Activated T-helper 2 cell treated with anti-CD3 and anti-CD28 coated beads, Interferon-gamma antibody, Interleukin-2, Interleukin-4, amounts not matched to agents 10 μg/mL and 5 μg/mL and 100 μg/mL, durations not matched to agents 14 hours and 24 hours and 36 hours (primary cell): ENCODE data around the gene NAXD. TPM values are rescaled to one million over a fixed set of nuclear protein-coding genes. Genes with fewer than 3 reads are reported as not detected.

Experiments
- DNase-seq: peaks from one replicate; pipeline ENCODE4 v3.0.0; 2021; ENCODE audit warnings: low spot score
- H3K27ac Mint-ChIP-seq: one replicate; pipeline ENCODE4 v1.8.0; 2021; ENCODE audit warnings: mixed read lengths
- H3K27me3 Mint-ChIP-seq: one replicate; pipeline ENCODE4 v1.8.0; 2021; ENCODE audit warnings: low read depth, mixed read lengths
- H3K36me3 Mint-ChIP-seq: one replicate; pipeline ENCODE4 v1.8.0; 2021; ENCODE audit warnings: low read depth, mixed read lengths
- H3K4me1 Mint-ChIP-seq: one replicate; pipeline ENCODE4 v1.8.0; 2021; ENCODE audit warnings: low read depth, mixed read lengths
- H3K4me3 Mint-ChIP-seq: one replicate; pipeline ENCODE4 v1.8.0; 2021; ENCODE audit warnings: low read depth, mild to moderate bottlenecking, moderate library complexity, mixed read lengths
- H3K9me3 Mint-ChIP-seq: one replicate; pipeline ENCODE4 v1.8.0; 2021; ENCODE audit warnings: mixed read lengths
- intact Hi-C: fragments of 100-400 bp; cut with micrococcal nuclease; formaldehyde crosslinking; loops from one replicate; pipeline ENCODE4 v1.15.1; 2023
- total RNA-seq: library from RNA; stranded (reverse); gene quantifications from 2 replicates; pipeline ENCODE4 v1.2.3, GENCODE V29; 2022

Gene NAXD
- total RNA-seq, 1 donor from 2014 or later = 21.7 TPM

- Mint-ChIP-seq H3K9me3 (no peaks in the 10 kb centered on the region), H3K27me3 (no peaks in the 10 kb centered on the region), H3K4me3 (no peak overlapping the region), H3K36me3 (peaks cover 23% of the 10 kb centered on the region), H3K4me1 (no peaks in the 10 kb centered on the region), H3K27ac (no peak overlapping the region)
- intact Hi-C loops = no loop called here
- DNase-seq = no peak
Measured at GRCh38 chr13:110646442-110647364, 31.4 kb downstream of the NAXD start.

GRCh38 chr13:110647365-110647737 is 32.0 kb downstream of the NAXD start:
- Mint-ChIP-seq H3K27me3 (no peaks in the 10 kb centered on the region), H3K9me3 (no peaks in the 10 kb centered on the region), H3K27ac (no peak overlapping the region), H3K4me1 (no peaks in the 10 kb centered on the region), H3K36me3 (peaks cover 24% of the 10 kb centered on the region), H3K4me3 (no peak overlapping the region)
- intact Hi-C loops = no loop called here
- no peak for DNase-seq

DNA sequence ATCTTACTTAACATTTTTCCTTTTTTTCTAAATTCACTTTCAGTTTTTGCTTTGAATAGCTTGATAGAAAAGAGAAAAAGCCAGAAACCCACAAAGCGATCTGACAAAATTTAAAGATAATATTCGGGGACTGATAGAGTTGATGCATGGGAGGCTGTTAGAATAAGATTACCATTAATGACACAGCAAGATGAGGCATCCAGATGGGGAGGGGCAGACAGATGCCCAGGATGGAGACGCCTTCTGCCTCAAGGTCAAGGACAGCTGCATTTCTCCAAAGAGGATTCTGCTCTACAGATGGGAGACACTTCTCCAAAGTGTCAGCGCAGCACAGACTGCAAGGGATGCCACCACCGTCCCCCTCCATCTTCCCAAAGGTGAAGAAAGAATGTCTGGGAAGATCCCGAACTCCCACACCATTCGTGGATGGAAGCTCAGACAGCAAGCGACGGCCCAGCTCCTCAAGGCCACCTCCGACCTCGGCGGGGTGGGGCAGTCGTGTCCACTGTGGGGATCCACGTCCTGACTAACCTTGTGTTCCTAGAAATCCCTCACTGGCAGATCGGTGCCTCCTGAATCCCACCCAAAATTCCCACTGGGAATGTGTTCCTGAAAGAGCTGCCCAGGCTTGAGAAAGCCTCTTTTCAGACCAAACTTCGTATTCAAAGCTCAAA is 32.9 kb downstream of the NAXD start:
- H3K27me3 Mint-ChIP-seq = no peaks in the 10 kb centered on the region
- H3K9me3 Mint-ChIP-seq = no peaks in the 10 kb centered on the region
- H3K27ac Mint-ChIP-seq = no peak overlapping the region
- no peaks in the 10 kb centered on the region for H3K4me1 Mint-ChIP-seq
- no peak overlapping the region for H3K4me3 Mint-ChIP-seq
- intact Hi-C loops = no loop called here
- peaks cover 19% of the 10 kb centered on the region for H3K36me3 Mint-ChIP-seq
- DNase-seq = no peak

GRCh38 chr13:110648848-110649421 is 33.6 kb downstream of the NAXD start:
- no peak overlapping the region for H3K27ac Mint-ChIP-seq
- H3K36me3 Mint-ChIP-seq = peaks cover 18% of the 10 kb centered on the region

GRCh38 chr13:110649551-110649950 is 34.2 kb downstream of the NAXD start:
- DNase-seq = no peak
- peaks cover 18% of the 10 kb centered on the region for H3K36me3 Mint-ChIP-seq
- H3K27ac Mint-ChIP-seq = no peak overlapping the region
- intact Hi-C loops = no loop called here
- no peak overlapping the region for H3K4me3 Mint-ChIP-seq
- H3K4me1 Mint-ChIP-seq = no peaks in the 10 kb centered on the region
- H3K27me3 Mint-ChIP-seq = no peaks in the 10 kb centered on the region
- no peaks in the 10 kb centered on the region for H3K9me3 Mint-ChIP-seq

More at GRCh38 chr13:110648848-110649421, 33.6 kb downstream of the NAXD start:
- intact Hi-C loops = no loop called here
- Mint-ChIP-seq H3K9me3 (no peaks in the 10 kb centered on the region), H3K4me3 (no peak overlapping the region), H3K27me3 (no peaks in the 10 kb centered on the region), H3K4me1 (no peaks in the 10 kb centered on the region)
- DNase-seq = no peak

DNA sequence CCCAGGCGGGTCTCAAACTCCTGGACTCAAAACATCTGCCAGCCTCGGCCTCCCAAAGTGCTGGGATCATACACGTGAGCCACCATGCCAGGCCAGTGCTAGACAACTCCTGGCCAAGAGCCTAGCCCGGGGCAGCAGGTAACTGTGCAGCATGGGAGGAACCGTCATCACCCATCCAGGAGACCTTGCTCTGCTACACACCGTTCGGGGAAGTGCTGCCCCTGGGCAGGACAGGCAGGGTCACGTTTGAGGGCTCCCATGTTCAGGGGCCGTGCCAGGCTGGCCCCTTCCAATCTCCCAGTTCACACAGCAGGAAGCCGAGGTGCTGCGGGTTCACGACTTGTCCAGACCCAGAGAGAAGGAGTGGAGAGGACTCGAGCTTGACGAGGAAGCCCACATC is 35.1 kb downstream of the NAXD start:
- no peak overlapping the region for H3K4me3 Mint-ChIP-seq
- DNase-seq = no peak
- peaks cover 24% of the 10 kb centered on the region for H3K36me3 Mint-ChIP-seq
- no peaks in the 10 kb centered on the region for H3K4me1 Mint-ChIP-seq
- intact Hi-C loops = no loop called here
- no peaks in the 10 kb centered on the region for H3K27me3 Mint-ChIP-seq
- no peak overlapping the region for H3K27ac Mint-ChIP-seq
- H3K9me3 Mint-ChIP-seq = no peaks in the 10 kb centered on the region

DNA sequence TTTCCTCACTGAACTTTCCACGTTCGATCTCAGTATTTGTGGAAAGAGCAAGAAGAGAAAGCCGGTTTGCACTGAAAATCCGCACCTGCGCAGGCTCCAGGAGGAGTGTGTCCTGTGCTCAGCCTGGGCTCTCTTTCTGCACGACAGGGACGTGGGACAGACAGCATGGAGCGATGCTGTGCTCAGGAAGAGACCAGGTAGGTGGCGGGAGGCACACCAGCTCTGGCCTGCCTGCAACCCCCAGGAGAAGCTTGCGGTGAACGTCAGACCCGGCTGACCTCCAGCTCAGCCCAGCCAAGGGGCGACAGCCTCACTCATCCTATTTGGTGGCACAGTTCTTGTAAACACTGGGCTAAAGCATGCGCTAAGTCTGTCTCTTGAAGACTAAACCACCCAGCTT is 35.9 kb downstream of the NAXD start:
- Mint-ChIP-seq H3K4me3 (no peak overlapping the region), H3K27ac (no peak overlapping the region), H3K27me3 (no peaks in the 10 kb centered on the region), H3K4me1 (peaks cover 2% of the 10 kb centered on the region), H3K9me3 (no peaks in the 10 kb centered on the region), H3K36me3 (peaks cover 32% of the 10 kb centered on the region)
- no peak for DNase-seq
- intact Hi-C loops = no loop called here

DNA sequence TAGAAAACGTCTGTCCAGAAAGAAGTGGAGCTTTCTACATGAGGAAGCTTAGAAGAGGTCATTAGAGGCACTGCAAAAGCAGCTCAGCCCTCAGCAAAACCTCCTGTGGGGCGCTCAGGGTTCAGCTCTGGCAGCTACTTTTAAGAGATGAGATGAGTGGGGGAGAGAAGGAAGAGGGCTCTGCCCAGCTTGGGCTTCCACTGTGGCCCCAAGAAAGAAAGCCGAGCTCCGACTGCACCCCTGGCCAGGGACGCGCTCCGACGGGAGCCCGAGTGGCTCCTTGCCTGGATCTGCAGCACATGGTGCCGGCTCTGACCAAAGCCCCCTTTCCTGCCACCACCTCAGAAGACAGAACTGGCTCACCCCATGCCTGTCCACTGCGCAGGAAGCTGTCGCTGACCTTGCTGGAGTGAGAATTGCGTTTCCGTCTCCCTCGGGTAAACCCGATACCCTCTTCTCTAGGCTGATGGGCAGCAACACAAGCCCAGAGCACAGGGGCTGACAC is 36.4 kb downstream of the NAXD start:
- no peak for DNase-seq
- H3K27ac Mint-ChIP-seq = no peak overlapping the region
- intact Hi-C loops = no loop called here
- no peak overlapping the region for H3K4me3 Mint-ChIP-seq
- H3K4me1 Mint-ChIP-seq = peaks cover 3% of the 10 kb centered on the region
- peaks cover 35% of the 10 kb centered on the region for H3K36me3 Mint-ChIP-seq
- H3K27me3 Mint-ChIP-seq = no peaks in the 10 kb centered on the region
- no peaks in the 10 kb centered on the region for H3K9me3 Mint-ChIP-seq

- Mint-ChIP-seq H3K4me1 (peaks cover 3% of the 10 kb centered on the region), H3K27me3 (no peaks in the 10 kb centered on the region), H3K4me3 (no peak overlapping the region), H3K27ac (no peak overlapping the region), H3K9me3 (no peaks in the 10 kb centered on the region), H3K36me3 (peaks cover 38% of the 10 kb centered on the region)
- intact Hi-C loops = no loop called here
- no peak for DNase-seq
Measured at GRCh38 chr13:110652231-110652730, 36.9 kb downstream of the NAXD start.

DNA sequence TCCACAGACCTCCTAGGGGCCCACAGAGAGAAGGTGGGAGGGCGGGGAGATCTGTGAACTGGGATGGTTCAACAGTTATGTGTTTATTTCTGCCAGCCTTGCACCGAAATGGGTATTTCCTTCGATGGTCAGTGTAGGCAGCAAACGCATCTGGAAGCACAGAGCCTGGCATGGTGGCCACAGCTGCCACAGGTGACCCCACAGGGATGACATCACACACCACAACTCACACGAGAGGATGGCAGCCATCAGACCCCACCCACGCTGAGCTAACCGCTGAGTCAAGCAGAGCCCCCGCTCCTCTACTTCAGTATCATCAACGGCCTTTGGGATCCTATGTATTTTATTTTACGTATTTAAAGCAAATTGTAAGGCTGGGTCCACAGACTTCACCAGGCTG is 37.4 kb downstream of the NAXD start:
- intact Hi-C loops = no loop called here
- Mint-ChIP-seq H3K27me3 (no peaks in the 10 kb centered on the region), H3K27ac (no peak overlapping the region), H3K36me3 (peaks cover 43% of the 10 kb centered on the region), H3K4me1 (peaks cover 4% of the 10 kb centered on the region), H3K9me3 (peaks cover 2% of the 10 kb centered on the region), H3K4me3 (no peak overlapping the region)
- DNase-seq = no peak

DNA sequence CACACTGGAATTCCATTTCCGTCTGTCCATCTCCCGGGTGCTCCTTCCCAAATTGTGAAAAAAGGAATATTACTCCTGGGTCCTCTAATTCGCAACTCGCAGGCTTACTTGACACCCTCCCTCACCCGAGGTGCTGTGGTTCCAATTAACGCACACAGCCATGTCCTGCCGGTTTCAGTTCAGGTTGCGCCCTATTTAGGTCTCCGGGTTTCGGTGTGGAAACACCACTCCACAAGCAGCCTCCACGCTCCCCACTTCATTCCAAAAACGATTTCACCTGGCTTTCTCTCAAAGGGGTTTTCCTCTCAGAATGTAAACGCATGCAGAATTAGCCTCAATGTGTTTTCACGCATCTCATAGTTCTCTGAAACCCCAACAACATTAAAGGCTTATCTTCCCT is 37.9 kb downstream of the NAXD start:
- Mint-ChIP-seq H3K27ac (no peak overlapping the region), H3K9me3 (peaks cover 7% of the 10 kb centered on the region), H3K4me1 (peaks cover 9% of the 10 kb centered on the region), H3K27me3 (no peaks in the 10 kb centered on the region), H3K4me3 (no peak overlapping the region), H3K36me3 (peaks cover 48% of the 10 kb centered on the region)
- intact Hi-C loops = no loop called here
- no peak for DNase-seq

- no peak for DNase-seq
- H3K27ac Mint-ChIP-seq = no peak overlapping the region
- H3K4me1 Mint-ChIP-seq = peaks cover 12% of the 10 kb centered on the region
- intact Hi-C loops = no loop called here
- H3K36me3 Mint-ChIP-seq = peaks cover 54% of the 10 kb centered on the region
- no peaks in the 10 kb centered on the region for H3K27me3 Mint-ChIP-seq
- H3K9me3 Mint-ChIP-seq = peaks cover 7% of the 10 kb centered on the region
- no peak overlapping the region for H3K4me3 Mint-ChIP-seq
Measured at GRCh38 chr13:110653851-110654250, 38.5 kb downstream of the NAXD start.

GRCh38 chr13:110657196-110657595 is 41.9 kb downstream of the NAXD start:
- no peak for DNase-seq
- Mint-ChIP-seq H3K36me3 (peaks cover 70% of the 10 kb centered on the region), H3K4me3 (no peak overlapping the region), H3K4me1 (peaks cover 12% of the 10 kb centered on the region), H3K27ac (no peak overlapping the region), H3K27me3 (no peaks in the 10 kb centered on the region), H3K9me3 (peaks cover 22% of the 10 kb centered on the region)
- intact Hi-C loops = no loop called here
